Astrocyte (in vitro differentiated cells and primary cell): Measurements from ENCODE around the gene MKI67.

Experiments used
- CTCF ChIP-seq: IDR thresholded peaks from 2 replicates; pipeline ENCODE4 v1.5.1; 2011; ENCODE audit warnings: low read depth, mild to moderate bottlenecking, inconsistent platforms, low read length, moderate library complexity; ENCODE audit not compliant: insufficient read depth
- EZH2 ChIP-seq: IDR thresholded peaks from 2 replicates; pipeline ENCODE4 v1.6.1; 2012; ENCODE audit warnings: mild to moderate bottlenecking, low read length, inconsistent platforms; ENCODE audit not compliant: insufficient read depth

- no peak for TF ChIP-seq CTCF
- TF ChIP-seq EZH2 = no peak
Observed at GRCh38 chr10:128084991-128085390, 41.2 kb downstream of the MKI67 start.
